Loucy (cell line): ENCODE data around the gene GNS.

ENCODE experiments used
- CTCF ChIP-seq: fragments of 200-600 bp; sonication (generic); conservative IDR thresholded peaks from 2 replicates; pipeline ENCODE4 v1.5.1; 2014; ENCODE audit warnings: mild to moderate bottlenecking, antibody characterized with exemption, low read length
- EZH2phosphoT487 ChIP-seq: fragments of 200-600 bp; IDR thresholded peaks from 2 replicates; pipeline ENCODE4 v1.6.1; 2018; ENCODE audit warnings: antibody characterized with exemption, mild to moderate bottlenecking, moderate library complexity, borderline replicate concordance

GRCh38 chr12:64675795-64676194, 83.4 kb downstream of the GNS start:
- TF ChIP-seq CTCF = no peak
- no peak for TF ChIP-seq EZH2phosphoT487
